Measurements from ENCODE around the gene XYLT2.

DNA sequence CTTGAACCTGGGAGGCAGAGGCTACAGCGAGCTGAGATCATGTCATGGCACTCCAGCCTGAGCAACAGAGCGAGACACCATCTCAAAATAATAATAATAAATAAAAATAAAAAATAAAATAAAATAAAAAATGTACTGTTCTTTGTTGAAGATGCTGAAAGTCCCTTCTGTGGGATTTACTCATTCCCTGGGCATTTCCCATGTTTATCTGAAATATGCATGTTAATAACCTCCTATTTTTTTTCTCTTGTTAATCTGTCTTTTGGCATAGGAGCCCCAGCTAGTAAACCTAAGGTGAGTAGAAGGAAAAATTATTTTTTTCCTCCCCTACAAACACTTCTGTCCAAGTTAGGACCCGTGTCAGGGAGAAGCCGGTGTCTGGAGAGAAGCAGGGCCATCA is 37.3 kb upstream of the XYLT2 start:
- TF ChIP-seq, protein P1, sequence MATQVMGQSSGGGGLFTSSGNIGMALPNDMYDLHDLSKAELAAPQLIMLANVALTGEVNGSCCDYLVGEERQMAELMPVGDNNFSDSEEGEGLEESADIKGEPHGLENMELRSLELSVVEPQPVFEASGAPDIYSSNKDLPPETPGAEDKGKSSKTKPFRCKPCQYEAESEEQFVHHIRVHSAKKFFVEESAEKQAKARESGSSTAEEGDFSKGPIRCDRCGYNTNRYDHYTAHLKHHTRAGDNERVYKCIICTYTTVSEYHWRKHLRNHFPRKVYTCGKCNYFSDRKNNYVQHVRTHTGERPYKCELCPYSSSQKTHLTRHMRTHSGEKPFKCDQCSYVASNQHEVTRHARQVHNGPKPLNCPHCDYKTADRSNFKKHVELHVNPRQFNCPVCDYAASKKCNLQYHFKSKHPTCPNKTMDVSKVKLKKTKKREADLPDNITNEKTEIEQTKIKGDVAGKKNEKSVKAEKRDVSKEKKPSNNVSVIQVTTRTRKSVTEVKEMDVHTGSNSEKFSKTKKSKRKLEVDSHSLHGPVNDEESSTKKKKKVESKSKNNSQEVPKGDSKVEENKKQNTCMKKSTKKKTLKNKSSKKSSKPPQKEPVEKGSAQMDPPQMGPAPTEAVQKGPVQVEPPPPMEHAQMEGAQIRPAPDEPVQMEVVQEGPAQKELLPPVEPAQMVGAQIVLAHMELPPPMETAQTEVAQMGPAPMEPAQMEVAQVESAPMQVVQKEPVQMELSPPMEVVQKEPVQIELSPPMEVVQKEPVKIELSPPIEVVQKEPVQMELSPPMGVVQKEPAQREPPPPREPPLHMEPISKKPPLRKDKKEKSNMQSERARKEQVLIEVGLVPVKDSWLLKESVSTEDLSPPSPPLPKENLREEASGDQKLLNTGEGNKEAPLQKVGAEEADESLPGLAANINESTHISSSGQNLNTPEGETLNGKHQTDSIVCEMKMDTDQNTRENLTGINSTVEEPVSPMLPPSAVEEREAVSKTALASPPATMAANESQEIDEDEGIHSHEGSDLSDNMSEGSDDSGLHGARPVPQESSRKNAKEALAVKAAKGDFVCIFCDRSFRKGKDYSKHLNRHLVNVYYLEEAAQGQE (IDR thresholded peaks at IDR 0.05; ENCODE audit: insufficient replicate concordance, low read depth), result no peak
- TF ChIP-seq CTCF (IDR thresholded peaks at IDR 0.05; ENCODE audit: insufficient read depth, low read length) (no peak), GABPA (IDR thresholded peaks at IDR 0.05; ENCODE audit: low read depth) (no peak)

Measured in HL-60 (cell line).